ENCODE measurements around the gene GLYATL1. TPM values are rescaled to one million over a fixed set of nuclear protein-coding genes. Genes with fewer than 3 reads are reported as not detected.
"Not testable (repeated sequence)": the region's sequence is repeated elsewhere in the genome, so short reads cannot be mapped to it uniquely, and the experiment has no call there.

The GLYATL1 gene
- polyA plus RNA-seq, 3 donors: 161 to 182 (median 182) TPM

GRCh38 chr11:58965246-58965985, 26.1 kb downstream of the GLYATL1 start:
- DNase-seq: no peak

DNA sequence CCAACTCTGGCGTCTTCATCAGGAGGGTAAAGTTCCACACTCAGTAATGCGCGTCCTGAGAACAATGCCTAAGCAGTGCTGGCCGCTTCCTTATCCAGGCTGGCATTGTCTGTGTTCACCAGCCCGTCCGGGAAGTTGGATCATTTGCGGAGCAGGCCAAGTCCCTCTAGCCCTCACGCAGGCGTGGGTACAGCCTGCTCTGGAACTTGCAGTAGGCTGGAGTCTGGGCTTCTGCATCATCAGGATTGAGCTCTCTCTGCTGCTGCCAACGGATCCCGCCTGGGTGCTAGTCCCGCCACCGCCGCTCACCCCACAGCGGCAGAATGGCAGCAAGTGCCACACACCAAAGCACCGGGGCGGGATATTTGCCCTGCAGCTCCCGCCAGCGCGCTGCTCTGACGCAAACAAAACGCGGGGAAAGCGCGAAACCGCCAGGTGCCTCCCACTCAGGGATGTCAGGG, 29.0 kb downstream of the GLYATL1 start:
- peak; percentile 5 for DNase-seq

DNA sequence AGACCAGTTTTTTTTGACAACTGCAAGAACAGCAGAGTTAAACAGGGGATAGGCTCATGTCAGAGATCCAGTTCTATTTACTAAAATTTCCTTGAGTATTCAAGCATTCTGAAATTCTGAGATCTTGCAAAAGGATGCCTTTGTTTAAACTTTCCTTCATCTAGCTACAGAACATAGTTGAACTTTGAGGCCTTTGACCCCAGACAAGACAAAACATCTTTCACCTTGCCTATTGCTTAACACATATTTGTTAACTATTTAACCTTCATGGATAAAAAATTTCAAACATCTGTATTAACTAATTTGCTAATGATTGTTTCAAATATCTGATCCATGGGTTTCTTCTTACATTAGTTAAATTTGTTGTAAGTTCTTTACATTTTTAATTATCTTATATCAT, 38.2 kb downstream of the GLYATL1 start:
- no peak for DNase-seq

DNA sequence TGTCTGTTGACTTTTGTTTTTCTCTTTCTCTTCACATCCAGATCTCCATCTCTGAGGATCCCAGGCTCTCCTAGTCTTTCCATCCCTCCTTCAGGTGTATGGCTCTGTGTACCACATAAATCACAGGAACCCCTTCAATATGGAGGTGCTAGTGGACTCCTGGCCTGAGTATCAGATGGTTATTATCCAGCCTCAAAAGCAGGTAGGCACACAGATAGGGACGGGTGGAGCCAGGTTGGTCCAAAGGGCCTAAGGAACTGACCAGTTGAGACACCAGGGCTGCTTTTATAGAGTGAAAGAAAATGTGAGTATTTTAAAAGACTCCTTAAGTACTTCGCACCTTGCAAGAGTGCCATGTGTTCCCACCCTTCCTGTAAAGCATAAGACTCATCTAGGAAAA, 39.9 kb downstream of the GLYATL1 start:
- no peak for DNase-seq

DNA sequence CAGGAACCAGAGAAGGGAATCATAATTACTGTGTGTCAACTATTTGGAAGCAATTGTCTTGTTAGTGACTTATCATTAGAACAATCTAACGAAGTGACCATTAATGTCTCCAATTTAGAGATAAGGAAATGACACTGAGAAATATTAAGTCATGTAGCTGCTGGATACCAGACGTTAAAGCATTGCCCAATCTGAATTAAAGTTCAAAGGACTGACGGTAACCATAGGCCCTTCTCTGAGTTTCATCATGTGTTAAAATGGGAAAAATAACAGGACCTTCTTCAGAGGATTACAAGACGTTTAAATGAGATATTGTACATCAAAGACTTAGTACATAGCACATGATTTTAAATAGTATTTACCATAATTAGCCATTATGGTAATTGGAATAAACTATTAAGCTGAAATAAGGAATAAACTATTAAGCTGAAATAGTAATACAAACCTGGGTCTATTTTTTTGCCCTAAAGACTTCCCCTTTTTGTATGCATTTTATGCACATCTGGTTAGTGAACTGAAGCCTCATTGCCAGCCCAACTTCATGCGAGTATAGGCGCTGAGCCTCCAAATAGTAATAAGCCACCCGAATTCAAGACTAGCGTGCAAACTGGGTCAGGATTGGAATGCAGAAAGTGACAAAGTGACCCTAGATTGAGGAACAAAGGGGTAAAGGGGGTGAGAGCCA, 41.0 kb downstream of the GLYATL1 start:
- no peak for DNase-seq

DNA sequence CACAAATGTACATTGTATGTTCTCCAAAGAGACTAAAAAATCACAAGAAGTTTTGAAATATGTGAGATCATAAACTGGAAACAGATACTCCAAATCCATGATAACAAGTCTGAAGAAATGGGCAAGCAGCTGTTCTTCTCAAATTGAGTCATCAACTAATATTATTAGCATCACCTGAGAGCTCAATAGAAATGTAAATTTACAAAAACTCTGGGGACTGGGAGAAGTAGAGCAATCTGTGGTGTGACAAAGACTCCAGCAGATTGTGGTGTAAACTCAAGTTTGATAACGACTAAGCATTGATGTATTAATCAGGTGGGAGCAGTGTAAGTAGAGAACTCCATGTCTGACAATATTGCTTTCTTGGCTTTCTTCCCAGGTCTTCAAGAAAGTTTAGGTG, 53.2 kb downstream of the GLYATL1 start:
- DNase-seq: no peak

DNA sequence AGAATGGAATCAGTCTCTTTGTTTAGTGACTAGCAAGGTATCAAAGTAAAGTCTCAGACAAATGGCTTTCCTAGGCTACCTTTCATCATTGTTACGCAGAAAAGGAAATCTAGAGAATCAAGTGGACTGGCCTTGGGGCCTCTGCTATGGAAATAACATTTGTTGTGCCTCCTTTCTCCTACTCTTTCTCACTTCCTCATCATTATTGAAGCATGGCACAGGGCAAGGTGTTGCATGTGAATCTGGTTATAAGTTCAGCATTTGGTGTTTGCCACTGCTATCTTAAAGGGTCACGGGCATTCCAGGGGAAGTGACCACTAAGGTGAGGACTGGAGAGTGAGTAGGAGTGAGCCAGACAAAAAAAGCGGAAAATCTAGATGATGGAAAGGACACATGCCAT, 54.9 kb downstream of the GLYATL1 start:
- DNase-seq: no peak

- DNase-seq: no peak
Observed at GRCh38 chr11:58998480-58999290, 59.4 kb downstream of the GLYATL1 start.

- DNase-seq: no peak
Observed at GRCh38 chr11:58999291-58999680, 60.0 kb downstream of the GLYATL1 start.

DNA sequence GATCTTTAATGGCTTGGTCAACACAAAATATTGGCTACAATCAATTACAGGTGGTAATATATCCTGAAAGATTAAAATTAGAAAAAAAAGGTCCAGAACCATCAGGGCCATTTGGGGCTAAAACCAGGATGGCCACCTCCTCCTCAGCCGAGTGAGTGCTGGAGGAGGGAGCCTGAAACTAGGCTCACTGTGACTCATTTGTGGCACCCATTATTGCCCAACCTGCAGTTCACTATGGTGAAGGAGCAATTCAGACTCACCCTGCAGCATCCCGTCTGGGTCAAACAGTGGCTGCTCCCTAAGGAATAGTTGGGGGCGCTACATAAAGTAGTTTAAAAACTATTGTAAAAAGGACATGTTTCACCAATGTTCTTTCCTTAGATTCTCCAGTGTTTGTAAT, 60.7 kb downstream of the GLYATL1 start:
- DNase-seq: no peak

- DNase-seq: not testable (repeated sequence)
Observed at GRCh38 chr11:59002006-59002405, 62.7 kb downstream of the GLYATL1 start.

Other genes with a start within 250 kb of the GLYATL1 start
- gene GLYAT, start 207.5 kb upstream of the GLYATL1 start, polyA plus RNA-seq (ENCODE audit: insufficient read length in 3 of 3): 100 to 1,000 TPM; 157 to 174 (median 172) TPM
- 1 to 10 TPM; 1.9 to 3.1 (median 1.9) TPM for gene GLYATL2, start 94.8 kb upstream of the GLYATL1 start, polyA plus RNA-seq (ENCODE audit: insufficient read length in 3 of 3)
- gene GLYATL1B, start 146.8 kb downstream of the GLYATL1 start, polyA plus RNA-seq (ENCODE audit: insufficient read length in 3 of 3): under 1 TPM in 2 of 3 donors, not detected in 1; 0.10 to 0.34 TPM
- 10 to 100 TPM; 10.3 to 14.2 (median 12.1) TPM for gene FAM111B, start 167.7 kb downstream of the GLYATL1 start, polyA plus RNA-seq (ENCODE audit: insufficient read length in 3 of 3)
- 10 to 100 TPM; 43.6 to 86.0 (median 83.1) TPM for gene FAM111A, start 203.4 kb downstream of the GLYATL1 start, polyA plus RNA-seq (ENCODE audit: insufficient read length in 3 of 3)
- 10 to 100 TPM; 52.9 to 66.2 (median 53.9) TPM for gene DTX4, start 232.6 kb downstream of the GLYATL1 start, polyA plus RNA-seq (ENCODE audit: insufficient read length in 3 of 3)

Data from renal pelvis (tissue), 4 donors.